GM10248 (cell line): ENCODE data around the gene ZNF695.
A peak's percentile ranks its signal among the peaks of the same experiment; 100 is the strongest.

Source experiments
- CTCF ChIA-PET: fragments of 300-600 bp; sonication (Branson Sonifier 250); formaldehyde crosslinking; extraction: SDS; loops from one replicate; lab custom pipeline; 2021; ENCODE audit warnings: antibody characterized with exemption; lab: Yijun Ruan, JAX
- POLR2A ChIA-PET: fragments of 350-650 bp; sonication (Branson Sonifier 250); formaldehyde crosslinking; extraction: SDS; loops from one replicate; lab custom pipeline; 2020; ENCODE audit warnings: antibody characterized with exemption; lab: Yijun Ruan, JAX
- DNase-seq: peaks from one replicate; pipeline ENCODE4 v3.0.0; 2012; ENCODE audit errors: extremely low spot score
- CTCF ChIP-seq: IDR thresholded peaks from 2 replicates; pipeline ENCODE4 v1.5.1; 2012; ENCODE audit warnings: mild to moderate bottlenecking, low read depth; ENCODE audit errors: extremely low read depth, missing control alignments, control extremely low read depth

ZNF695 gene

DNA sequence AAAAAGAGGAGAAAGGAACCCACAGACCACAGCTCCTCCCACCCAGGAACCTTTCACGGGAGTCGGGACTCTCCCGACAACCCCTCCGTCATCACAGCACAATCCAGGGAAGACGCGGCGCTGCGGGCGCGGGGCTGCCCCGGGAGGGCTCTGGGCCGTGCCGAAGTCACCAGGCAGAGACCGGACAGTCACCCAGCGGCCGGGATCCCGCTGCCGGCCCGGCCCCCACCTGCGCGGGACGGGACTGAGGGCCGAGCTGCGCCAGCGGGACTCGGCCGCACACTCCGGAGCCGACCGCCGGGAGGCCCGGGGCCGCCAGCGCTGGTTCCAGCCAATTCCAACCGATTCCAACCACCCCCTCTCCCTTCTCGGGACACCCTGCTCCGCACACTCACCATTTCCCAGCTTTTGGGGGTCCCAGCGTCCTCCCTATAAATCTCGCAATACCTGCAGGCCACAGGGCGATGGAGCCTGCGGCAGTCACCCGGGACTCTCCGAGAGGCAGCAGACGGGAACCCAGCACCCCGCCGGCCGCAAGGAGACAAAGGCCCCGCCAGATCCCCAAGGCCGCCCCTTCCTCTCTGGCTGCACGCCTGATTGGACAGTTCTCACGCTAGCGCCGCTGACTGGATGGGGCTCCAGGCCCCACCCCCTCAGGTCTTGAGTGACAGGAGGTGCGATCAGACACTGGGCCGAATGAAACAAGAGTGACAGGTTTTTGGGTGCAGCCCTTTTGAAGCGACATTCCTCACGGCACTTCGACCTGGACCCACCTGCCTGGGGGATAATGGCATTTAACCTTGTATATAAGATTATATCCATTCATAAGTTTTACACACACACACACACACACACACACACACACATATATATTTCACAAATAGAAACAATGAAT is at the start of gene ZNF695:
Gene ZNF695, minus strand, starts transcription at position 547 of the 895 bp plus-strand sequence. Its CDS starts 149 bp downstream, at position 398.
- ChIA-PET POLR2A (interaction anchor here (0.6 kb wide), 1 partner anchor 20 kb away, joined by 5 read pairs; no protein-coding TSS in a partner anchor), CTCF (no interaction called here)
- no peak for TF ChIP-seq CTCF
- DNase-seq = peak; percentile 96

DNA sequence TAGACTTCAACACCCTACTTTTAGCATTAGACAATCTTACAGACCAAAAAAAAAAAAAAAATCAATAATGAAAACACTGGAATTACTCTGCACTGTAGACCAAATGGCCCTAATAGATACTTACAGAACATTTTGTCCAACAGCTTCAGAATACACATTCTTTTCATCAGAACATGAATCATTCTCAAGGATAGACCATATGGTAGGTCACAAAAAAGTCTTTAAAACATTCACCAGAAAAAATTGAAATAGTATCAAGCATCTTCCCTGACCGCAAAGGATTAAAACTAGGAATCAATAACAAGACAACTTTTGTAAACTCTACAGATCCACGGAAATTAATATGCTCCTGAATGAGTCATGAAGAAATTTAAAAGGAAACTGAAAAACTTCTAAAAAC is 48.2 kb upstream of the ZNF695 start:
- no peak for DNase-seq
- ChIA-PET CTCF (interaction anchor here (1.2 kb wide), 1 partner anchor 22 kb away, joined by 3 read pairs; the partner anchor contains the start of gene ZNF670), POLR2A (no interaction called here)
- TF ChIP-seq CTCF = no peak

DNA sequence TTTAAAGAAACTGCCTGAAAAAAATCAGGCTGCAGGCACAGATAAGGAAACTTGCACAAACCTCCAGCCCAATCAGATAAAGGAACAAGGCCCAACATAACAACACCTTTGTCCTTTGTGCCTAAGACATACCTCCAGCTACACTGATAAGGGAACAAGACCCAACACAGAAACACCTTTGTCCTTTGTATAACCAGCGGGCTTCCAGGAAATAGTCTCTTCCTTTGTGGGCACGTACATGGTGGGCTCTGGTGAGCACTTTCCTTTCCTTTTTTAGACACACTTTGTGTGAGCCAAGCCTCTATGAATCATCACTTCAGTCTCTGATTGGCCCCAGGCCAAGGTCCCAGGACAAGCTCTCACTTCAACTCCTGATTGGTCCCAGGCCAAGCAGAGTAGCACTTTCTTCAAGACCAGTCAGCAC is 47.1 kb upstream of the ZNF695 start:
- CTCF ChIA-PET = interaction anchor here (0.6 to 1.3 kb wide), 4 partner anchors 12 to 26 kb away, joined by 3 read pairs; partner anchors contain the start of gene ZNF670
- no peak for DNase-seq
- no peak for TF ChIP-seq CTCF
- POLR2A ChIA-PET = no interaction called here

DNA sequence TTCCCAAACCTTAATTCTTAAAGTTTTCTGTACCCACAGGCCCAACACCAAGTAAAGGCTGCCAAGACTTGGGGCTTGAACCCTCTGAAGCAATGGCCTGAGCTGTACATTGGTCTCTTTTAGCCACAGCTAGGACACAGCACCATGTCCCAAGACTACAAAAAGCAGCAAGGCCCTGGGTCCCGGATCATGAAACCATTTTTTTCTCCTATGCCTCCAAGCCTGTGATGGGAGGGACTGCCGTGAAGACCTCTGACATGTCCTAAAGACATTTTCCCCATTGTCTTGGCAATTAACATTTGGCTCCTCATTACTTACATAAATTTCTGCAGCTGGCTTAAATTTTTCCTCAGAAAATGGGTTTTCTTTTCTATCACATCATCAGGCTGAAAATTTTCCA is 39.8 kb upstream of the ZNF695 start:
- CTCF ChIA-PET = no interaction called here
- no peak for TF ChIP-seq CTCF
- POLR2A ChIA-PET = no interaction called here
- no peak for DNase-seq

DNA sequence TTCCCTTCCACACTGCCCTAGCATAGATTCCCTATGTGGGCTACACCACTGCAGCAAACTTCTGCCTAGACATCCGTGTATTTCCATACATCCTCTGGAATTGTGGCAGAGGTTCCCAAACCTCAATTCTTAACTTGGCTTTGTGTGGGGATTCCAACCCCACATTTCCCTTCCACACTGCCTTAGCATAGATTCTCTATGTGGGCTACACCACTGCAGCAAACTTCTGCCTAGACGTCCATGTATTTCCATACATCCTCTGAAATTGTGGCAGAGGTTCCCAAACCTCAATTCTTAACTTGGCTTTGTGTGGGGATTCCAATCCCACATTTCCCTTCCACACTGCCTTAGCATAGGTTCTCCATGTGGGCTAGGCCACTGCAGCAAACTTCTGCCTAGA is 39.4 kb upstream of the ZNF695 start:
- no peak for TF ChIP-seq CTCF
- DNase-seq = no peak
- ChIA-PET POLR2A (no interaction called here), CTCF (interaction anchor here (1.4 kb wide), 1 partner anchor 13 kb away, joined by 4 read pairs; no protein-coding TSS in a partner anchor)

DNA sequence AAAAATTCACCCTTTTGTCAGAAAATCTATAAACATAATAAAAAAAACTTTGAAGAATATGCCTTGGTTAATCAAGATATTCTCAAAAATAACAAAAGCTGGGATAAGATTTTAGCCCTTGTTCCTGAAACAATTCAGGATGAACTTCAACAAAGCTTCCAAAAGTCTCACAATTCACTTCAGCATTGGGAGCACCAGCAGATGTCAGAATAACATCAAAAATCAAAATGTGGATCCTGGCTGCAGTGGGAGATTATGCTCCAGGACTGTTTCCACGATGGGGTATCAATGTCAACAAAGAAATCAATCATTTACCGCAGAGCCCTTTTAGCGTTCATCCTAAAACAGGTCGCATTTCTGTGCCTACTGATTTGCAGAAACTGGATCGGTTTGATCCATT is 35.5 kb upstream of the ZNF695 start:
- no peak for DNase-seq
- POLR2A ChIA-PET = no interaction called here

More for the DNA sequence above, 35.5 kb upstream of the ZNF695 start:
- TF ChIP-seq CTCF = peak; percentile 3
- CTCF ChIA-PET = interaction anchor here (1.1 kb wide), 1 partner anchor 11 kb away, joined by 3 read pairs; no protein-coding TSS in a partner anchor
